GM12875 (cell line): Measurements from ENCODE around the gene REXO1.
A peak's percentile ranks its signal among the peaks of the same experiment; 100 is the strongest.

Experiments used
- H3K4me3 ChIP-seq: one replicate; pipeline ENCODE4 v1.5.1; 2011; ENCODE audit warnings: low read depth, low read length, control low read depth
- TF ChIP-seq, protein P1 (sequence below): IDR thresholded peaks from 2 replicates; pipeline ENCODE4 v1.5.1; 2011; ENCODE audit warnings: low read depth, mild to moderate bottlenecking, control low read depth, inconsistent platforms, low read length, moderate library complexity, borderline replicate concordance; ENCODE audit not compliant: insufficient read depth

REXO1 gene

DNA sequence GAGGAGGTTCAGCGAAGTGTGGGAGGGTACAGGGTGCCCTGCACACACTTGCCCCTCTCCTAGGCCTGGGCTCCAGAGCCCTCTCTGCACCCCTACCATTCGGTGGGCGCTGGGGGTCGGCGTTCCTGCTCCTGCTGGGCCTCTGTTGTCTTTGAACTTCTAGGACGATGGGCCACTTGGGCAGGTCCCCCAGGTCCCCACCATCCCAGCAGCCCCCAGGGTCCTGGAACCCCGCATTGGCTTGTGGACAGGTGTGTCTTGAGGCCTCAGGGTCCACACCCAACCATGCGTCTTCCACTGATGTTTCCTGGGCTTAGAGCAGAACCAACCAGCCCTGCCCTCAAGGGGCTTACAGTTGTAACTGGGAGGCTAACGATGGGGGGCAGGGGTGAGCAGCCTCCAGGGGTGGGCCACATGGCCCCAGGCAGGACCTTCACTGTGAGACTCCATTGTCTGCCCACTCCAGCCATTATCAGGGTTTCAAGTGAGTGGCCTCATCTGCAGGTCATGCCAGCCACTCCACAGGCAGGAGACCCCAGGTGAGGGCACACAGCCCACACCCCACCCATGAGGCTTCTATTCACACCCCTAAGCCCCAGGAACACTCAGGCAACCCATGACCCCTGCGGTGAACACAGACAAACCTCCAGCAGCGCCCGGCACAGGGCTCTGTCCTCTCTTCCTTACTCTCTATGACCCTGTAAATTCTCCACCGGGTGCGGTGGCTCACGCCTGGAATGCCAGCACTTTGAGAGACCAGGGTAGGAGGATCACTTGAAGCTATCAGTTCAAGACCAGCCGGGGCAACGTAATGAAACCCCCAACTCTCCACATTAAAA lies 17.1 kb upstream of the REXO1 start:
- peak overlapping the region; percentile 59 for H3K4me3 ChIP-seq
- TF ChIP-seq, protein P1, sequence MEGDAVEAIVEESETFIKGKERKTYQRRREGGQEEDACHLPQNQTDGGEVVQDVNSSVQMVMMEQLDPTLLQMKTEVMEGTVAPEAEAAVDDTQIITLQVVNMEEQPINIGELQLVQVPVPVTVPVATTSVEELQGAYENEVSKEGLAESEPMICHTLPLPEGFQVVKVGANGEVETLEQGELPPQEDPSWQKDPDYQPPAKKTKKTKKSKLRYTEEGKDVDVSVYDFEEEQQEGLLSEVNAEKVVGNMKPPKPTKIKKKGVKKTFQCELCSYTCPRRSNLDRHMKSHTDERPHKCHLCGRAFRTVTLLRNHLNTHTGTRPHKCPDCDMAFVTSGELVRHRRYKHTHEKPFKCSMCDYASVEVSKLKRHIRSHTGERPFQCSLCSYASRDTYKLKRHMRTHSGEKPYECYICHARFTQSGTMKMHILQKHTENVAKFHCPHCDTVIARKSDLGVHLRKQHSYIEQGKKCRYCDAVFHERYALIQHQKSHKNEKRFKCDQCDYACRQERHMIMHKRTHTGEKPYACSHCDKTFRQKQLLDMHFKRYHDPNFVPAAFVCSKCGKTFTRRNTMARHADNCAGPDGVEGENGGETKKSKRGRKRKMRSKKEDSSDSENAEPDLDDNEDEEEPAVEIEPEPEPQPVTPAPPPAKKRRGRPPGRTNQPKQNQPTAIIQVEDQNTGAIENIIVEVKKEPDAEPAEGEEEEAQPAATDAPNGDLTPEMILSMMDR = no peak

DNA sequence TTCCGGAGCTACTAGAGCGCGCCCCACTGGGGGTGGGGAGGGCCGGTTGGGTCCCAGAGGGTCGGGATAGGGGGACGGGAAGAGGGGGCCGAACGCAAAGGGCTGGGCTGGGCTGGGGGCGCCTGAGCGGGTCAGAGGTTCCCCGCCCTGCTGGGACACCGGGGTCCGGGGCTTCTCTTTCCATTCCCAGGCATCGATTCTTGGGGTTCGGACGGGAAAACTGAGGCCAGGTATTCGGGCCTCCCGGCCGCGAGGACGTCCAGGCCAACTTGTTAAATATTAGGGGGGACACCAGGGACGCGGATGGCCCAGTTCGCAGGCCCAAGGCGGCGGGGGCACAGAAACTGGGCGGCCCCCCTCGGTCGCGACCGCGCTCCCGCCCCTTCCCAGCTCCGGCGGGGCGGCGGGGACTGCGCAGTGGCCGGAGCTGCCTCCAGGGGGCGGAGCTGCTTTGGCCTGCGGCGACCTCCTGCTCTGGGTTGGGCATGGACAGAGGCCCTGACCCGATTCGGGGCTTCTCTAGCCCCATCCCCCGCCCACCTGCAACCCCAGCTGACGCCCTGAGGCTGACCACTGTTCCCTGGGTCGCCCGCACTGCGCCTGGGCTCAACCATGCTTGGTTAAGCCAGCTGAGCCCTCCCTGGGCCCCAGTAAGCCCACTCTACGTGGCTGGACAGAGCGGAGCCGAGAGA lies 16.3 kb upstream of the REXO1 start:
- peak overlapping the region; percentile 59 for H3K4me3 ChIP-seq
- TF ChIP-seq, protein P1 = peak; percentile 91

DNA sequence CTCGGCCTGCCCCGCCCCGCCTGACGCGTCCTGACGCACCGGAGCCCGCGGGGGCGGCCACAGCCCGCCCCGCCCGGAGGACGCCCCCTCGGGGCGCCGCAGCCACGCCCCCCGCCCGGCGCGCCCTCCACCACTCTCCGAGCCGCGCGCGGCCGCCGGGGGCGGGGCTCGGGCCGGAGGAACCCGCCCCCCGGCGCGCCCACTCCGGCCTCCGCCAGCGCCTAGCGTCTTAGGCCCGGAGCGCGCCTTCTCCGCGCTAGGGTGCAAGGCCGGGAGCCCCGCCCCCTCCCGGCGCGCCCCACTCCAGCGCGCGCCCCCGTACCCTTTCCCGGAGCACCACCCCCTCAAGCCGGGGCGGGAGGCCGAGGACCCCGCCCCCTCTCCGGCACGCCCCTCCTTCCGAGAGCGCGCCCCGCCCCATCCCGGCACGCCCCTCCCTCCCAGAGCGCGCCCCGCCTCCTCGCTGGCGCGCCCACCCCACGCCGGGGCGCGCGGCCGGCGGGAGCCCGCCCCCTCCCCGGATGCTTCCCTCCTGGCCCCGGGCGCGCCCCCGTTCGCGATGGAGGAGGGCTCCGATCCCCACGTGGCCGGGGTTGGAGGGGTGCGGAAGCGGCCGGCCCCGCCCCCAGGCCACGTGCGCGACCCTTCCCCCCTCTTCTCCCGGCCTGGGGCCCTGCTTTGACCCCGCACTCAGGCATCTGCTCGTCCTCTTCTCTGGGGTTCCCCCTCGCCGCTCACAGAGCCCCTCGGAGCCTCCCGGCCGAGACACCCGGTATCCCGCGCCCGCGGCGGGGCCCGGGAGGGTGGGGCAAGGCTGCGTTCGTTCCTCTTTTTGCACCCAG lies 15.6 kb upstream of the REXO1 start:
- peak overlapping the region; percentile 59 for H3K4me3 ChIP-seq
- TF ChIP-seq, protein P1 = no peak

DNA sequence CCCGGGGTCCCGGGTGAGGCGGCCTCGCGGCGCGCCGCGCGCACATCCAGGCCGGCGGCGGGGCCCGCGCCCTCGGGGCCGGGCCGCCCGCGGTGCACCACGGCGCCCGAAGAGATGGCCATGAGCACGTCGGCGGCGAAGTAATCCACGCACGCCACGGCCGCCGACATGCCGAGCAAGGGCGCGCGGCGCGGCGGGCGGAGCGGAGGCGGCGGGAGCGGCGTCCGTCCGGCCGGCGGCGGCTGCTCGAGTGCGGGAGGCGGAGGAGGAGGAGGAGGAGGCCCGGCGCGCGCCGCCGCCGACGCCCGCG lies 15.0 kb upstream of the REXO1 start, which contains the start of gene KLF16:
KLF16 (minus strand) TSS at position 252 of the 310 bp plus-strand sequence; CDS start at position 170, 82 bp downstream.
- TF ChIP-seq, protein P1 = no peak

GRCh38 chr19:1862424-1863327 lies 14.4 kb upstream of the REXO1 start:
- peak overlapping the region; percentile 86 for H3K4me3 ChIP-seq

More for the DNA sequence above, 15.0 kb upstream of the REXO1 start, which contains the start of gene KLF16:
- peak within 1 kb of the TSS; percentile 86 for H3K4me3 ChIP-seq

DNA sequence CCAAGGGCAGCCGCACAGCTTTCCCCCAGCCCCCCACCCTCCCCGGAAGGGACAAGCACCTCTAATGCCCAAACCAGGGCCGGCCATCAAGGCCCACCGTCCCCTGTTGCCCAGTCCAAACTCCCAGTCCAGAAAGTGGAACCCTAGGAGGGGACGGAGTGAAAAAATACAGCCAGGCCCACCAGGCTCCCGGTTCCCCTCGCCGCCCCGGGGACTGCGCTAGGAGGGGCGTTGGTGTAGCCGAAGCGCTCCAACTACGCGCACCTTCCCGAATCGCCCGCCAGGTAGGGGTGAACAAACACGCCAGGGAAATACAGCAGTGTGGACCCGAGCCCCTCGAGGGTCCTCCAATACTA lies 13.8 kb upstream of the REXO1 start:
- TF ChIP-seq, protein P1 = no peak

More at GRCh38 chr19:1862424-1863327, 14.4 kb upstream of the REXO1 start:
- TF ChIP-seq, protein P1 = no peak

More for the DNA sequence above, 13.8 kb upstream of the REXO1 start:
- H3K4me3 ChIP-seq = peak overlapping the region; percentile 86
